HCT116 (cell line): ENCODE data around the gene DRG1. TPM values are rescaled to one million over a fixed set of nuclear protein-coding genes. Genes with fewer than 3 reads are reported as not detected.

ENCODE experiments used
- ATAC-seq: fragments of 200-7000 bp; cut with Tn5 transposase; 2 replicates; pipeline ENCODE4 v1.9.1; 2020; ENCODE audit warnings: mild to moderate bottlenecking, moderate library complexity
- BruUV-seq: library from RNA; stranded (reverse); fragments of 400-500 nt; replicated peaks from 2 replicates; lab custom pipeline; 2021; lab: Mats Ljungman, UMichigan
- CTCF ChIA-PET: fragments of 300-600 bp; sonication (Branson Sonifier 250); formaldehyde crosslinking; loops from one replicate; lab custom pipeline; 2021; ENCODE audit warnings: antibody characterized with exemption; lab: Charles Lee
- POLR2A ChIA-PET: fragments of 300-600, 350-600 bp; sonication (Branson Sonifier 250); formaldehyde crosslinking; loops from one replicate; lab custom pipeline; 2021; ENCODE audit warnings: antibody characterized with exemption; lab: Charles Lee
- RAD21 ChIA-PET, 2 experiments: fragments of 300-600 bp; sonication (Branson Sonifier 250); formaldehyde crosslinking; loops; one replicate each; lab custom pipeline; 2023; ENCODE audit warnings: low total read pairs in 2 of 2; ENCODE audit not compliant: uncharacterized antibody in 2 of 2, unreplicated experiment in 2 of 2, low non-redundant PET in 1 of 2; lab: Charles Lee
- DNase-seq: peaks from one replicate; pipeline ENCODE4 v3.0.0-alpha.2; 2010; ENCODE audit warnings: low read depth, low spot score
- H2AFZ ChIP-seq: fragments of 200-600 bp; shearing (Covaris generic), sonication (generic); 2 replicates; pipeline ENCODE4 v1.6.1; 2017; ENCODE audit warnings: low read depth, mixed run types, mixed read lengths, antibody characterized with exemption, low read length; ENCODE audit not compliant: poor library complexity, severe bottlenecking
- H3K27ac ChIP-seq: 2 replicates; pipeline ENCODE4 v1.5.1; 2012; ENCODE audit warnings: low read depth, low read length
- H3K27me3 ChIP-seq: fragments of 200-600 bp; sonication (generic); 2 replicates; pipeline ENCODE4 v1.6.1; 2016; ENCODE audit warnings: mixed run types, low read length, mixed read lengths; ENCODE audit not compliant: insufficient read depth
- H3K36me3 ChIP-seq, 2 experiments: fragments of 200-500 bp in 1 of 2; fragments of 200-600 bp in 1 of 2; sonication (Bioruptor generic) in 1 of 2; sonication (generic) in 1 of 2; 2 replicates each; pipeline versions ENCODE4 v1.5.1 to v1.6.1; 2014 to 2016; ENCODE audit warnings: low read length in 2 of 2, inconsistent platforms in 1 of 2, mixed read lengths in 1 of 2, mixed run types in 1 of 2; ENCODE audit not compliant: insufficient read depth in 2 of 2, control insufficient read depth in 1 of 2
- H3K4me1 ChIP-seq, 2 experiments: fragments of 200-600 bp in 1 of 2; sonication (generic) in 1 of 2; 2 replicates each; pipeline versions ENCODE4 v1.5.1 to v1.6.1; 2012 to 2017; ENCODE audit warnings: low read length in 2 of 2, inconsistent platforms in 1 of 2, mild to moderate bottlenecking in 1 of 2, mixed read lengths in 1 of 2, mixed run types in 1 of 2, moderate library complexity in 1 of 2; ENCODE audit not compliant: insufficient read depth in 2 of 2, control insufficient read depth in 1 of 2
- H3K4me2 ChIP-seq: fragments of 200-600 bp; sonication (generic); 2 replicates; pipeline ENCODE4 v1.6.1; 2017; ENCODE audit warnings: mixed run types, low read length, mixed read lengths
- H3K4me3 ChIP-seq, 2 experiments: fragments of 200-600 bp in 1 of 2; sonication (generic) in 1 of 2; replicated peaks in 1 of 2; 2 replicates each; pipeline ENCODE4 v1.5.1; 2011 to 2016; ENCODE audit warnings: low read length in 2 of 2, control low read depth in 1 of 2, low read depth in 1 of 2, mild to moderate bottlenecking in 1 of 2, mixed read lengths in 1 of 2, mixed run types in 1 of 2
- H3K79me2 ChIP-seq: fragments of 200-600 bp; sonication (generic); 2 replicates; pipeline ENCODE4 v1.6.1; 2017; ENCODE audit warnings: mild to moderate bottlenecking, mixed run types, low read length, moderate library complexity, mixed read lengths; ENCODE audit not compliant: insufficient read depth
- H3K9ac ChIP-seq: fragments of 200-600 bp; sonication (generic); 2 replicates; pipeline ENCODE4 v1.6.1; 2016; ENCODE audit warnings: low read length, mixed read lengths
- H3K9me2 ChIP-seq: fragments of 200-600 bp; sonication (generic), shearing (Covaris generic); 2 replicates; pipeline ENCODE4 v1.6.1; 2017; ENCODE audit warnings: mixed run types, mild to moderate bottlenecking, moderate library complexity; ENCODE audit not compliant: insufficient read depth
- H3K9me3 ChIP-seq, 2 experiments: fragments of 200-500 bp in 1 of 2; fragments of 200-600 bp in 1 of 2; sonication (Bioruptor generic) in 1 of 2; sonication (generic) in 1 of 2; 2 replicates each; pipeline ENCODE4 v1.6.1; 2014 to 2017; ENCODE audit warnings: low read length in 2 of 2, mixed read lengths in 2 of 2, inconsistent platforms in 1 of 2, low read depth in 1 of 2, mild to moderate bottlenecking in 1 of 2, mixed run types in 1 of 2, moderate library complexity in 1 of 2; ENCODE audit not compliant: control insufficient read depth in 1 of 2, insufficient read depth in 1 of 2
- H4K20me1 ChIP-seq: fragments of 200-600 bp; sonication (generic), shearing (Covaris generic); 2 replicates; pipeline ENCODE4 v1.6.1; 2017; ENCODE audit warnings: mixed run types, mild to moderate bottlenecking, moderate library complexity; ENCODE audit not compliant: insufficient read depth
- CBX3 ChIP-seq: IDR thresholded peaks from 2 replicates; pipeline ENCODE4 v1.6.1; 2012; ENCODE audit warnings: low read depth
- EGR1 ChIP-seq: IDR thresholded peaks from 2 replicates; pipeline ENCODE4 v1.6.1; 2012; ENCODE audit warnings: low read depth
- EZH2phosphoT487 ChIP-seq: fragments of 200-600 bp; IDR thresholded peaks from 2 replicates; pipeline ENCODE4 v1.6.1; 2018; ENCODE audit warnings: antibody characterized with exemption, borderline replicate concordance
- FOSL1 ChIP-seq: IDR thresholded peaks from 2 replicates; pipeline ENCODE4 v1.6.1; 2012; ENCODE audit warnings: low read depth
- POLR2A ChIP-seq: IDR thresholded peaks from 2 replicates; pipeline ENCODE4 v1.7.0; 2011; ENCODE audit warnings: borderline replicate concordance; ENCODE audit not compliant: insufficient read depth, insufficient read length; ENCODE audit errors: extremely low read depth
- SIN3A ChIP-seq: IDR thresholded peaks from 2 replicates; pipeline ENCODE4 v1.6.1; 2012; ENCODE audit warnings: low read depth
- SRF ChIP-seq: IDR thresholded peaks from 2 replicates; pipeline ENCODE4 v1.6.1; 2012; ENCODE audit warnings: low read depth
- intact Hi-C: fragments of 100-400 bp; cut with micrococcal nuclease; formaldehyde crosslinking; loops from 2 replicates; pipeline ENCODE4 v1.10.0; 2022
- total RNA-seq: library from RNA; stranded (reverse); gene quantifications from one replicate; pipeline ENCODE4 v1.2.1, GENCODE V29; 2021; ENCODE audit not compliant: unreplicated experiment

Gene DRG1
- total RNA-seq, 1 experiment from 2014 or later, result 68.2 TPM

DNA sequence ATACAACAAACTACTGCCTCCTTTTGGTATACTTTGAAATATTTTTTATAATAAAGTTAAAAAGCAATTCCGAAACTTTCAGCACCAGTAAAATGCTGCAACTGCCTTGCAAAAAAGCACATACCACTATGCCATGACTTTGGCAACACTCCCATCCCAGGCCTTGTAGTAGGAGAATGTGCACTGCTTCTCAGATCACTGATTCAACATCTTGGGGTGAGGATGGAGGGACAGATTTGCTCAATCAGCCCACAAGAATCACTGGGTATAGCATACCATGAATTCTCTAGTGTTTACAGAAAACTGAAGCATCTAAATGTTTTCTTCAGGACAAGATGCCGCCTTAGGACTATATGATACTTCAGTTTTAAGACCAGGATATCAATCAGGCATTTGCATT lies 75.3 kb downstream of the DRG1 start:
- Histone ChIP-seq H3K27me3 (no peaks in the 10 kb centered on the region), H4K20me1 (no peaks in the 10 kb centered on the region; the same call in 1 of the 2 replicates), H3K4me2 (no peak overlapping the region), H3K4me3 (no peak overlapping the region)
- intact Hi-C loops, result no loop called here
- POLR2A ChIA-PET, result no interaction called here
- DNase-seq, result no peak
- no peak for ATAC-seq
- no peak for TF ChIP-seq SRF
- TF ChIP-seq, all 23 proteins: peak for 0
- Histone ChIP-seq H3K79me2 (peaks cover 74% of the 10 kb centered on the region), H3K36me3 (peaks cover 4 to 40% of the 10 kb centered on the region in 2 experiments; a peak in 2 of 4 replicates), H3K9me3 (no peaks in the 10 kb centered on the region), H2AFZ (no peak overlapping the region), H3K9me2 (no peaks in the 10 kb centered on the region), H3K9ac (no peak overlapping the region), H3K4me1 (no peaks in the 10 kb centered on the region), H3K27ac (no peak overlapping the region)
- ChIA-PET RAD21 (no interaction called here), CTCF (no interaction called here)
- no TSS peak for BruUV-seq

DNA sequence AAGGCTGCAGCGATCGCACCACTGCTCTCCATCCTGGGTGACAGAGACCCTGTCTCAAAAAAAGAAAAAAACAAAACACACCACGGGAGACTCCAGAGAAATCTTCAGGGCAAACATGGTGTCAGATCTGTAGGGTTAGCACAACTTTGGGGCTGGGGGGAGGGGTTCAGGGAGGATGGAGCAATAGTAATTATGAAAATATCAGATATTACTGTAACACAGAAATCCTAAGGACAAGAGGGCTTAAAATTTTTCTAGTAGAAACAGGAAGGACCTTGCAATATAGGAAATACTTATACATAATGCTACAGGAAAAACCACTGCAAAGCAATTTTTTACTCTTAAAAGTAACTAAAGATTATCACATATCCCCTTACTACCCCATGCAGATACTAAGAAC lies 76.4 kb downstream of the DRG1 start:
- RAD21 ChIA-PET, result no interaction called here
- intact Hi-C loops, result no loop called here
- Histone ChIP-seq H3K79me2 (peaks cover 80% of the 10 kb centered on the region), H3K9me2 (no peaks in the 10 kb centered on the region), H3K9me3 (no peaks in the 10 kb centered on the region), H3K4me2 (no peak overlapping the region), H3K9ac (no peak overlapping the region), H2AFZ (no peak overlapping the region), H4K20me1 (no peaks in the 10 kb centered on the region; the same call in 1 of the 2 replicates), H3K4me3 (no peak overlapping the region), H3K4me1 (no peaks in the 10 kb centered on the region), H3K36me3 (peaks cover 5 to 43% of the 10 kb centered on the region in 2 experiments; a peak in 2 of 4 replicates), H3K27me3 (no peaks in the 10 kb centered on the region)
- DNase-seq (no peak), ATAC-seq (no peak)
- POLR2A ChIA-PET, result no interaction called here
- CTCF ChIA-PET, result no interaction called here
- no peak for TF ChIP-seq SIN3A
- no peak for TF ChIP-seq EZH2phosphoT487
- TF ChIP-seq FOSL1, result no peak
- TF ChIP-seq CBX3, result no peak
- no peak for TF ChIP-seq EGR1
- TF ChIP-seq SRF, result no peak
- no peak for TF ChIP-seq POLR2A
- TF ChIP-seq, all 23 proteins: peak for 0
- no TSS peak for BruUV-seq
- H3K27ac ChIP-seq, result no peak overlapping the region
